Peyer's patch (tissue), 4 donors: ENCODE results near the gene PLA2G2C. TPM values are rescaled to one million over a fixed set of nuclear protein-coding genes. Genes with fewer than 3 reads are reported as not detected.

Experiments
- DNase-seq, 3 donors: peaks; one replicate each; pipeline ENCODE4 v3.0.0-alpha.2; 2017 to 2019
- H3K27ac ChIP-seq, 4 donors: fragments of 200-600 bp; sonication (generic); one replicate each; pipeline ENCODE4 v1.5.1; 2016 to 2019
- H3K27me3 ChIP-seq, 2 donors: fragments of 200-600 bp; sonication (generic); one replicate each; pipeline ENCODE4 v1.5.1; 2019
- H3K36me3 ChIP-seq, 3 donors: fragments of 200-600 bp; sonication (generic); one replicate each; pipeline ENCODE4 v1.5.1; 2016 to 2019
- H3K4me1 ChIP-seq, 4 donors: fragments of 200-600 bp; sonication (generic); one replicate each; pipeline ENCODE4 v1.5.1; 2016 to 2019
- H3K4me3 ChIP-seq, 4 donors: fragments of 200-600 bp; sonication (generic); 1 replicate in 3 of 4; 2 replicates in 1 of 4; pipeline ENCODE4 v1.5.1; 2016 to 2019; ENCODE audit warnings: mild to moderate bottlenecking in 1 of 4
- H3K9me3 ChIP-seq, 4 donors: fragments of 200-600 bp; sonication (generic); one replicate each; pipeline ENCODE4 v1.5.1; 2016 to 2019; ENCODE audit warnings: mild to moderate bottlenecking in 1 of 4
- CTCF ChIP-seq, 6 experiments: fragments of 450-650 bp in 4 of 6; fragments of 200-600 bp in 2 of 6; sonication (generic) in 1 of 6; IDR thresholded peaks; one replicate each; pipeline ENCODE4 v1.5.1; 2017 to 2019; ENCODE audit warnings: antibody characterized with exemption in 6 of 6, mild to moderate bottlenecking in 3 of 6, moderate library complexity in 1 of 6
- POLR2A ChIP-seq, 2 donors: fragments of 450-650 bp; IDR thresholded peaks; one replicate each; pipeline ENCODE4 v1.5.1; 2017; ENCODE audit warnings: antibody characterized with exemption in 2 of 2, mild to moderate bottlenecking in 2 of 2, moderate library complexity in 2 of 2
- total RNA-seq, 4 donors: library from RNA; depleted of rRNA; stranded (reverse); fragments of >200 nt; gene quantifications; one replicate each; pipeline ENCODE4 v1.1.0, GENCODE V29; 2016

PLA2G2C gene
- total RNA-seq, 4 donors from 2014 or later, result 1.0 TPM; not detected in 3

- Histone ChIP-seq H3K27me3 (no peaks in the 10 kb centered on the region), H3K9me3 (no peaks in the 10 kb centered on the region), H3K4me3 (no peak overlapping the region), H3K27ac (no peak overlapping the region), H3K36me3 (no peaks in the 10 kb centered on the region), H3K4me1 (peaks cover 0 to 10% (median 3%) of the 10 kb centered on the region in 4 donors)
- no peak for TF ChIP-seq POLR2A (IDR thresholded peaks at IDR 0.05)
- no peak for TF ChIP-seq CTCF (IDR thresholded peaks at IDR 0.05)
- DNase-seq, result no peak
Measured at GRCh38 chr1:20150969-20151368, 35.3 kb downstream of the PLA2G2C start.

- no peak for TF ChIP-seq CTCF (IDR thresholded peaks at IDR 0.05)
- no peak for TF ChIP-seq POLR2A (IDR thresholded peaks at IDR 0.05)
- Histone ChIP-seq H3K36me3 (no peaks in the 10 kb centered on the region), H3K27ac (no peak overlapping the region), H3K4me3 (no peak overlapping the region), H3K4me1 (peaks cover 0 to 10% (median 3%) of the 10 kb centered on the region in 4 donors), H3K9me3 (no peaks in the 10 kb centered on the region), H3K27me3 (no peaks in the 10 kb centered on the region)
- DNase-seq, result no peak
Measured at GRCh38 chr1:20150326-20150705, 36.0 kb downstream of the PLA2G2C start.

- no peak overlapping the region for H3K4me3 ChIP-seq
- no peak for DNase-seq
- no peak overlapping the region for H3K27ac ChIP-seq
- no peaks in the 10 kb centered on the region for H3K36me3 ChIP-seq
- TF ChIP-seq CTCF (IDR thresholded peaks at IDR 0.05) (no peak), POLR2A (IDR thresholded peaks at IDR 0.05) (no peak)
- no peaks in the 10 kb centered on the region for H3K9me3 ChIP-seq
- H3K4me1 ChIP-seq, result peaks cover 0 to 10% (median 3%) of the 10 kb centered on the region in 4 donors
- no peaks in the 10 kb centered on the region for H3K27me3 ChIP-seq
Measured at GRCh38 chr1:20149601-20150325, 36.6 kb downstream of the PLA2G2C start.

GRCh38 chr1:20148571-20149500, 37.5 kb downstream of the PLA2G2C start:
- DNase-seq, result no peak
- Histone ChIP-seq H3K27me3 (no peaks in the 10 kb centered on the region), H3K4me3 (no peak overlapping the region), H3K36me3 (no peaks in the 10 kb centered on the region), H3K27ac (no peak overlapping the region), H3K9me3 (no peaks in the 10 kb centered on the region), H3K4me1 (peaks cover 0 to 6% (median 3%) of the 10 kb centered on the region in 4 donors)
- TF ChIP-seq POLR2A (IDR thresholded peaks at IDR 0.05), result no peak
- TF ChIP-seq CTCF (IDR thresholded peaks at IDR 0.05), result no peak

- Histone ChIP-seq H3K36me3 (no peaks in the 10 kb centered on the region), H3K27ac (no peak overlapping the region), H3K4me1 (peaks cover 0 to 6% (median 3%) of the 10 kb centered on the region in 4 donors), H3K4me3 (no peak overlapping the region), H3K27me3 (no peaks in the 10 kb centered on the region), H3K9me3 (no peaks in the 10 kb centered on the region)
- TF ChIP-seq CTCF (IDR thresholded peaks at IDR 0.05), result no peak
- TF ChIP-seq POLR2A (IDR thresholded peaks at IDR 0.05), result no peak
- DNase-seq, result peak in 1 of 3 donors; percentile 27
Measured at GRCh38 chr1:20147846-20148570, 38.3 kb downstream of the PLA2G2C start.
